ENCODE data around the gene TRIM10.
"Not testable (repeated sequence)": the region's sequence is repeated elsewhere in the genome, so short reads cannot be mapped to it uniquely, and the experiment has no call there.

TRIM10 gene

DNA sequence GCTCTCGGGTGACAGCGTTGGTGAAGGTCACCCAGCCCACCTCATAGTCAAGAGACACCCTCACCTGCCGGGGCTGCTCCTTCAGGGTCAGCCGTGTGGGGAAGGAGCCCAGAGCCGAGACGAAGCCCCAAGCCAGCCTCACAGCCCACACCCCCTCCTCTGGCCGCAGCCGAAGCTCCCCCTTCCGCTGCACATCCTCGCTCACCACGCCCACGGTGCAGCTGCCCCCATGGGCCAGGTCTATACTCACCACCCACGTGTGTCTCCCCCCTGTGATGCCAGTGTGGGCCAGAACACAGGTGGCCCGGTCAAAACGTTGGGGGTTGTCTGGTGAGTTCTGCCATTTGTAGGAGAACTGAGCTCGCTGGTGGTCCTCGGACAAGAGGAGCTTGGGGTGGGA is 7.0 kb downstream of the TRIM10 start:
- no peak overlapping the region for H3K27ac Mint-ChIP-seq

DNA sequence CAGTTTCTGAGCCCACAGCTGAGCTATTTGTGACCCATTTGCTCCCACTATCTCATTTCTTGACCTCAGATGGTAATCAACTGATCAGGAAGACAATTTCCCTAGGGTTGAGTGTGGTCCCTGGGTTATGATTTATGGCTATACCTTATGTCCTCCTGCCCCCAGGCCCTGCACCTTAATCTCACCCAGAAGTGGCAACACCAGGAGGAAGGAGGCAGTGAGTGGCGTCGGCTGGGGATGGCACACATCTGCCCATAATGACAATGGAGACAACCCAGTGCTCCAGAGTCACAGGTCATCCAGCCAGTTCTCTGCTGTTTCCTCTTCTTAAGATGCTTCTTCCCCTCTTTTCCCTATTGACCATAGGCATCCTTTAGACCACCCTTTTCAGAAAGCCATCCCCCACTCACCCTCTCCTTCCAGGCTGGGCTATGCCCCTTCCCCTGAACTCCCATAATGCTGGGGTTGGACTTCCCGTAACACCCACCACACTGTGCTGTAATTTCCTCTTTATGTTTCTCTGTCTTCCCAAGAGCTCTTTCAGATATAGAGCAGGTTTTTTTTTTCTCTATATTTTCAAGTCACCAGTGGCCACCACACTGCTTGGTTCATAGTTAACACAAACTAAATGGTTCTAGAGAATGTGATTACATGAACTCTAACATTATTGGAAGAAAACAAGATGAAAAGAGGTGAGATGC is 8.0 kb downstream of the TRIM10 start:
- no peak for DNase-seq (ENCODE audit: low spot score)
- no peaks in the 10 kb centered on the region for H3K36me3 Mint-ChIP-seq (ENCODE audit: low read depth)
- no peak overlapping the region for H3K4me3 Mint-ChIP-seq
- H3K27me3 Mint-ChIP-seq (ENCODE audit: low read depth): peaks cover 16% of the 10 kb centered on the region
- no peak overlapping the region for H3K27ac Mint-ChIP-seq
- peaks cover 6% of the 10 kb centered on the region for H3K4me1 Mint-ChIP-seq (ENCODE audit: low read depth)
- no peaks in the 10 kb centered on the region for H3K9me3 Mint-ChIP-seq

More for the DNA sequence above, 7.0 kb downstream of the TRIM10 start:
- no peak for DNase-seq (ENCODE audit: low spot score)
- H3K4me3 Mint-ChIP-seq: no peak overlapping the region
- no peaks in the 10 kb centered on the region for H3K36me3 Mint-ChIP-seq (ENCODE audit: low read depth)
- H3K27me3 Mint-ChIP-seq (ENCODE audit: low read depth): peaks cover 16% of the 10 kb centered on the region
- peaks cover 9% of the 10 kb centered on the region for H3K4me1 Mint-ChIP-seq (ENCODE audit: low read depth)
- H3K9me3 Mint-ChIP-seq: no peaks in the 10 kb centered on the region

DNA sequence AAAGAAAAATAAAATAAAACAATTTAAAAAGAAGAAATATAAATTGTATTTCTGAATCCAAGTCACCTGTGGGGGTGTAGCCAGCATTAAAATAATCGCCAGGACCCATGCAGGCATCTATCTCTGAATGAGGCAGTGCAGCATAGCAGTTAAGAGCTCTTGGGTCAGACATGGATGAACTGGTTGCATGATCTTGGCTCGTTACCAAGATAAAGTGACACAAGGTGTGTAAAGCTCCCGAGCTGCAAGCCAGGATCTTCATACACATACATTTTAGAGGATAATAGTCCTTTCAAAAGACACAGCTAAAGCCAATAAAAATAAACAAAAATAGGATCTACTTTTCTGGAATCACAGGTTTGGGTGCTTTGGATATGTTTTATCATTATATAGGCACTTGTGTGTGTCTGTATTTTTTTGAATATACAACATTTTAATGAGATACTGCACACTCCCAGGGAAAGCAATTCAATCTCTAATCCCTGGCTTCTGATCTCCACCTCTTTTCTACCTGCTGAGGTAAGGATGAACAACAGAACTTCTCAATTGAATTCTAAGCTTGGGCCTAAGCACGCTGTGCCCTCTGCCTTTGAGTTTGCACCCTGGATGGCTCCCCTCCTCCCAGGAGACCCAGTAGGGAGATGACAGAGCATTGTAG is 8.9 kb downstream of the TRIM10 start:
- Mint-ChIP-seq H3K36me3 (ENCODE audit: low read depth) (no peaks in the 10 kb centered on the region), H3K4me1 (ENCODE audit: low read depth) (peaks cover 4% of the 10 kb centered on the region), H3K9me3 (no peaks in the 10 kb centered on the region), H3K27ac (no peak overlapping the region), H3K4me3 (no peak overlapping the region), H3K27me3 (ENCODE audit: low read depth) (peaks cover 18% of the 10 kb centered on the region)
- DNase-seq (ENCODE audit: low spot score): no peak

DNA sequence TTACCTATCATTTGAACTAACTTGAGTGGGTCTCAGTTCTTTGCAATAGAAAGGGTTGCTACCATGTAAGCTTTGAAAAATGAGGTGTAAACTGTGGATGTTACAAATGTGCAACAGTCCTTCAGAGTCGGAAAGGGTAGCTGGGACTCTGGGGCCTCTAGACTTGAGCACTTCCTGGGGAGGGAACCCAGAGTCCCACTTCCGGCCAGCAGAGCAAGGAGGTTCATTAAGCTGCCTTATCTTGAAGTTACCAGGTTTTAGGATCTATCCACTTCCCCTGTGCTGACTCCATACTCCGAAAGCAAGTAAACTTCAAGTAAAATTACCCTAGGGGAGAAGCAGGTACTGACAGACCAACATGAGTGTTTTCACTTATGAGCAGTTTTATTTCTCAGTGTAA is 9.4 kb downstream of the TRIM10 start:
- Mint-ChIP-seq H3K27me3 (ENCODE audit: low read depth) (peaks cover 18% of the 10 kb centered on the region), H3K27ac (no peak overlapping the region), H3K36me3 (ENCODE audit: low read depth) (no peaks in the 10 kb centered on the region), H3K4me3 (no peak overlapping the region), H3K9me3 (no peaks in the 10 kb centered on the region), H3K4me1 (ENCODE audit: low read depth) (peaks cover 4% of the 10 kb centered on the region)
- DNase-seq (ENCODE audit: low spot score): no peak

DNA sequence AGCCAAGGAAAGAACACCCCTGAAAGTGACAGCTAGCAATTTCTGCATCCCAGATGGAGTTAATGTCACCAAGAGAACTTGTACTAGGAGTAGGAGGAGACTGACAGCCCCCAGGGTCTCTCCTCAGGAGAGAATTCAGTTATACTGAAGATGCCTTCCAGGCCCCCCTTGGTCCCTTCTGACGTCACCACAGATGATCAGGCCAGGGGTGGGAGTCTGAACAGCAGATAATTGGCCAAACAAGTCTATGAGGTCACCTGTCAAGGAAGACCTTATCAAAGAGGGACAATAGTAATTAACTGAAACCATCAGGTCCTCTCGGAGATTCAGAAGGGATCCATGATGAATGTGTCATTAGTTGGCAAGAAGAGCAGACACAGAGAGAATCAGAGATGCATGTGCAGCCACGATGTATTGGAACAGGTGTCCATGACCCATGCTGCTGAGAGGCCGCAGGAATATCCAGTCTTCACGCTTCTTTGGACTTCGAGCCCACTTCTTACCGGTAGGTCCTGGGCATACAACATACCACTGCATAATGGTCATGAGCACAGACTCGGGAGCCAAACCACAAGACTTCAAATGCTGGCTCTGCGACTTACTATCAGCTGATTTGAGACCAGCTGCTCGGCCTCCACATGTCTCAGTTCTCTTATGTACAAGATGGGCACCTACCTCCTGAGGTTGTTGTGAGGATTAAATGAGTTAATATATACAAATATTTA is 10.2 kb downstream of the TRIM10 start:
- Mint-ChIP-seq H3K27ac (no peak overlapping the region), H3K4me3 (no peak overlapping the region), H3K27me3 (ENCODE audit: low read depth) (peaks cover 21% of the 10 kb centered on the region), H3K9me3 (no peaks in the 10 kb centered on the region), H3K36me3 (ENCODE audit: low read depth) (no peaks in the 10 kb centered on the region), H3K4me1 (ENCODE audit: low read depth) (peaks cover 4% of the 10 kb centered on the region)
- DNase-seq (ENCODE audit: low spot score): no peak

DNA sequence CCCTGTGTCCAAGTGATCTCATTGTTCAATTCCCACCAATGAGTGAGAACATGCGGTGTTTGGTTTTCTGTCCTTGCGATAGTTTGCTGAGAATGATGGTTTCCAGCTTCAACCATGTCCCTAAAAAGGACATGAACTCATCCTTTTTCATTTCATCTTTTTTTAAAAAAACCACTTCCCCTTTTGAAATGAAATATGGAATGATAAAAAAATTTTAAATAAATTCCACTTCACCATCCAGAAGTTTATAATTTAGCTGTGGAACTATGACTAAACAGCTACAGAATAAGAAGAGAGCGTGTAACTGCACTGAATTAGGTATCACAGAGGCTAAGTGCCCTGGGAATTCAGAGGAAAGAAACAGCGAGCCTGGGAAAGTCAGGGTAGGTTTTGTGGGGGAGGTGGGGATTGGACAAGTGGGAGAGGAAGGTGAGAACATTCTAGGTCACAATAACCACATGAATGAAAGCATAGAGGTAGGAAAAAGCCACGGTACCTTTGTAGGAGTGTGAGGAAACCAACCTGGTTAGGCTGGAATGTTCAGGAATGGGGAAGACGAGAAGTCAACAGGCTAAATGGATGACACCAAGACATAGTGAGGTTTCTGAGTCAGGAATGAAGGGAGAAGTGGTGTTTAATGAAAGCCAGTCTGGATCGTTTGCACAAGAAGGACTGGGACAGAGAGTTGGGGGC is 11.0 kb downstream of the TRIM10 start:
- peaks cover 28% of the 10 kb centered on the region for H3K27me3 Mint-ChIP-seq (ENCODE audit: low read depth)
- no peak overlapping the region for H3K27ac Mint-ChIP-seq

DNA sequence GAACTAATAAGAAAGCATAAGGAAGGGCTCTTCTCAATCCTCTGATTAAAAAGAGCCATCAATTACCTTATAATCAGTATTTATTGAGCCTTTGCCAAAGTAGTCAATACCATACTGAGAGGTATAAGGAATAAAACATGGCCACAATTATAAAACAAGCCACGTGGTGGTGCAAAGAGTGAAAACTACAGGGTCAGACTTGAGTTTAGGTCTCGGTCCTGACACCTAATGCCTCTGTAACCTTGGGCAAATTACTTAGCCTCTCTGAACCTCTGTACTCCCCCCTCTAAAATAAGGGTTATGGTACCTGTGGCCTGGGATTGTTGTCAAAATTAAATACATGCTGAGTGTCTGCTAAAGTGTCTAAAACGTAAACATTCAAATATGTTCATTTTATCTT is 11.8 kb downstream of the TRIM10 start:
- H3K9me3 Mint-ChIP-seq: no peaks in the 10 kb centered on the region
- H3K27me3 Mint-ChIP-seq (ENCODE audit: low read depth): peaks cover 31% of the 10 kb centered on the region

More for the DNA sequence above, 11.0 kb downstream of the TRIM10 start:
- peaks cover 4% of the 10 kb centered on the region for H3K4me1 Mint-ChIP-seq (ENCODE audit: low read depth)
- no peak overlapping the region for H3K4me3 Mint-ChIP-seq
- H3K9me3 Mint-ChIP-seq: no peaks in the 10 kb centered on the region
- no peaks in the 10 kb centered on the region for H3K36me3 Mint-ChIP-seq (ENCODE audit: low read depth)
- no peak for DNase-seq (ENCODE audit: low spot score)

DNA sequence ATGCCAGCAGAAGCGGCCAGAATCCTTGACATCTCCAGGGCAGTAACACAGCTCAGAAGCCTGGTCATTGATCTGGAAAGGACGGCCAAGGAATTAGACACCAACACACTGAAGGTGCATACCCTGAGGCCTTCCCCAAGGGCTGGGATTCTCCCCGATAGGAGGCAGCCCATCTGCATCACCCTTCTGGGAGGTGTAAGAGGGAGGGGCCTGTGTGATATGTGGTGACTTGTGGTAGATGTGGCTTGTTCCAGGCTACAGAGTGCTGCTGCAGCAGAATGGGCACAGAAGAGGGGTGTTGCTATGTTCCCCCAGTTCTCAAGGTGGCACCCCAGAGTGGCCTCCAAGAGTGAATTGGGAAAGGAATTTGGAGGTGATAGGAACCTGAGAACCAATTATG is 13.9 kb downstream of the TRIM10 start:
- Mint-ChIP-seq H3K4me3 (no peak overlapping the region), H3K27me3 (ENCODE audit: low read depth) (peaks cover 41% of the 10 kb centered on the region), H3K9me3 (no peaks in the 10 kb centered on the region), H3K4me1 (ENCODE audit: low read depth) (peaks cover 4% of the 10 kb centered on the region), H3K36me3 (ENCODE audit: low read depth) (no peaks in the 10 kb centered on the region), H3K27ac (no peak overlapping the region)
- no peak for DNase-seq (ENCODE audit: low spot score)

More for the DNA sequence above, 11.8 kb downstream of the TRIM10 start:
- Mint-ChIP-seq H3K27ac (no peak overlapping the region), H3K36me3 (ENCODE audit: low read depth) (no peaks in the 10 kb centered on the region), H3K4me1 (ENCODE audit: low read depth) (peaks cover 4% of the 10 kb centered on the region), H3K4me3 (no peak overlapping the region)
- DNase-seq (ENCODE audit: low spot score): no peak

DNA sequence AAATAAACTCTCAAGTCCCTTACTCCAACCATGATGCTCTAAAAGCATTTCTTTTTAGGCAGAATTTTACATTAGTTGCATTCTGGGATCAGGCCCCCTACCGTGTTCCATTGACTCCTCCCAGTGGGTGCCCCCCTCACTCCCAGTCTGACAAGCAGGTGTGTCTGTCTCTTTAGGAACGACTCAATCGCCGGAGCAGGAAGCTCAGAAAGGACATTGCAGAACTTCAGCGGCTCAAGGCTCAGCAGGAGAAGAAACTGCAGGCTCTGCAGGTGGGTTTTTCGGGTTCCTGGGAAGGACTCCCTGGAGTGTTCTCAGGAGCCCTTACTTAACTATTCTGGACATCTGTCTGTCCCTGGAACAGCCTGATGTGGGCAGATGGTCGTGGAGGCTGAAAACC is 15.2 kb downstream of the TRIM10 start:
- Mint-ChIP-seq H3K4me3 (no peak overlapping the region), H3K4me1 (ENCODE audit: low read depth) (peaks cover 1% of the 10 kb centered on the region), H3K27me3 (ENCODE audit: low read depth) (peaks cover 50% of the 10 kb centered on the region), H3K36me3 (ENCODE audit: low read depth) (no peaks in the 10 kb centered on the region), H3K27ac (no peak overlapping the region), H3K9me3 (no peaks in the 10 kb centered on the region)
- DNase-seq (ENCODE audit: low spot score): no peak

DNA sequence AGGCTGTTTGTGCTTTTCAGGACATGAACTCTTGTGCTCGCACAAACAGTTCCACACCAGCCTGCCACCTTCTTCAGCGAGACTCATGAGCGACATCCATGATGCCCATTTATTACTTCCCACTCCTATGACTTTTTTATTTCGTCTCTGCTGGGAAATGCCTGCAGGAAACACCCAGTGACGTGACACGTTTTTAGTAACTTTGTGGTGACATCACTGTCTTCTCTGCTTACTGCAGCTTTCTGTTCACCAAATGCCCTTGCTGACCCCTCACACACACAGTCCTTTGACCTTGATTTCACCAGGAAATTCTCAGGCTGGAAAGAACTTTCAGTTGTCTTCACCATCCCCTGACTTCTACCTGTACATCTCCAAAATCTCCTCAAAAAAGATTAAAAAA is 16.2 kb downstream of the TRIM10 start:
- Mint-ChIP-seq H3K36me3 (ENCODE audit: low read depth) (no peaks in the 10 kb centered on the region), H3K4me3 (no peak overlapping the region), H3K27me3 (ENCODE audit: low read depth) (peaks cover 49% of the 10 kb centered on the region), H3K27ac (no peak overlapping the region), H3K9me3 (no peaks in the 10 kb centered on the region), H3K4me1 (ENCODE audit: low read depth) (peaks cover 7% of the 10 kb centered on the region)
- no peak for DNase-seq (ENCODE audit: low spot score)

DNA sequence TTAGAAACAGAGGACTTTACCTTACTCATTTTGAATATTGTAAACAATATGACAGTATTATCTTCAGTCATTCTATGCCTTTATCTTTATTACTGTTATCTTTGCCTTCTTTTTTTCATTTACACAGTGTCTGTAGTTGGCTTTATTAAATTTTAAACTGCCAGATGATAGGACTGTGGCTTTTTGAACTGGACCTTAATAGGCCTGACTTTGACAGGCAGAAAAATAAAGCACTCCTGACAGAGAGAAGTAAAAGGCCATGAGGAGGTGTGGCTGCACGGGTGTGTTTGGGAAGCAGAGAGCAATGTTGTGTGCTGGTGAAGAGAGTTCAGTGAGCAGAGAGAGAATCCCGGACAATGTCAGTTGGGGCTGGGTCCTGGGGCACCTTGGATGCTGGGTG is 17.2 kb downstream of the TRIM10 start:
- Mint-ChIP-seq H3K4me3 (no peak overlapping the region), H3K36me3 (ENCODE audit: low read depth) (no peaks in the 10 kb centered on the region), H3K27ac (no peak overlapping the region), H3K9me3 (no peaks in the 10 kb centered on the region), H3K4me1 (ENCODE audit: low read depth) (peaks cover 8% of the 10 kb centered on the region), H3K27me3 (ENCODE audit: low read depth) (peaks cover 51% of the 10 kb centered on the region)
- DNase-seq (ENCODE audit: low spot score): no peak

DNA sequence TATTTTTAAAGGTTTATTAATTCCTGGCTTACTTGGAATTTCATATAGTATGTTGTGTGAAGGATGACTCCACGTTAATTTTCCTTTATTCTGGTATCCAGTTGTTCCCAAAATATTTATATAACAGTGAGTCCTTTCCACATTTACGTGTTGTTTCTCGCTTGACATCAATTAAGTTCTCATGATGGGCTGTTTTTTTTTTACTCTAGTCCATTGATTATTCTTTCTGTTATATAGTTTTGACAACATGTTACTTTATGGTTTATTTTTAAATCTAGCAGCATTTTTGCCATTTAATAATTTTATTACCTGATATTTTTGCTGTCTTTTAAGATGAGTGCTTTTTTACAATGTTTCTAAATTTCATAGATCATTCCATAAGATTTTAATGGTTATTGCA is 18.3 kb downstream of the TRIM10 start:
- peaks cover 61% of the 10 kb centered on the region for H3K27me3 Mint-ChIP-seq (ENCODE audit: low read depth)
- H3K9me3 Mint-ChIP-seq: no peaks in the 10 kb centered on the region
- no peak overlapping the region for H3K4me3 Mint-ChIP-seq
- no peaks in the 10 kb centered on the region for H3K36me3 Mint-ChIP-seq (ENCODE audit: low read depth)
- no peak for DNase-seq (ENCODE audit: low spot score)
- peaks cover 8% of the 10 kb centered on the region for H3K4me1 Mint-ChIP-seq (ENCODE audit: low read depth)
- no peak overlapping the region for H3K27ac Mint-ChIP-seq

DNA sequence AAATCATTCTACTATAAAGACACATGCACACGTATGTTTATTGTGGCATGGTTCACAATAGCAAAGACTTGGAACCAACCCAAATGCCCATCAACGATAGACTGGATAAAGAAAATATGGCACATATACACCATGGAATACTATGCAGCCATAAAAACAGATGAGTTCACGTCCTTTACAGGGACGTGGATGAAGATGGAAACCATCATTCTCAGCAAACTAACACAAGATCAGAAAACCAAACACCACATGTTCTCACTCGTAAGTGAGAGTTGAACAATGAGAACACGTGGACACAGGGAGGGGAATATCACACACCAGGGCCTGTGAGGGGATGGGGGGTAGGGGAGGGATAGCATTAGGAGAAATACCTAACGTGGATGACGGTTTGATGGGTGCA is 20.8 kb downstream of the TRIM10 start:
- not testable (repeated sequence) for H3K27ac Mint-ChIP-seq; H3K36me3 Mint-ChIP-seq (ENCODE audit: low read depth); H3K9me3 Mint-ChIP-seq; DNase-seq (ENCODE audit: low spot score); H3K4me3 Mint-ChIP-seq
- H3K4me1 Mint-ChIP-seq (ENCODE audit: low read depth): peaks cover 15% of the 10 kb centered on the region
- peaks cover 61% of the 10 kb centered on the region for H3K27me3 Mint-ChIP-seq (ENCODE audit: low read depth)

Data from T-helper 2 cell treated with Interferon-gamma antibody and Interleukin-4, amounts not matched to agents 5 μg/mL and 100 μg/mL, for 36 hours (primary cell).